Spinal cord (tissue), 10 donors: ENCODE results near the gene FBXO46. TPM values are rescaled to one million over a fixed set of nuclear protein-coding genes. Genes with fewer than 3 reads are reported as not detected.

Source experiments
- DNase-seq, 6 donors: peaks; one replicate each; pipeline versions ENCODE4 v3.0.0 to v3.0.0-alpha.2; 2013 to 2015; ENCODE audit warnings: low spot score in 6 of 6, low read depth in 4 of 6
- H3K27ac ChIP-seq: one replicate; pipeline ENCODE4 v1.5.1; 2013; ENCODE audit warnings: low read depth, low read length, control low read depth
- H3K27me3 ChIP-seq: one replicate; pipeline ENCODE4 v1.6.1; 2013; ENCODE audit warnings: low read length; ENCODE audit not compliant: control insufficient read depth, insufficient read depth
- H3K36me3 ChIP-seq: one replicate; pipeline ENCODE4 v1.6.1; 2013; ENCODE audit warnings: low read length; ENCODE audit not compliant: control insufficient read depth, insufficient read depth
- H3K4me1 ChIP-seq: one replicate; pipeline ENCODE4 v1.6.1; 2013; ENCODE audit warnings: low read length; ENCODE audit not compliant: control insufficient read depth, insufficient read depth
- H3K4me3 ChIP-seq: one replicate; pipeline ENCODE4 v1.5.1; 2013; ENCODE audit warnings: low read depth, low read length, control low read depth
- H3K9me3 ChIP-seq: one replicate; pipeline ENCODE4 v1.6.1; 2013; ENCODE audit warnings: low read length; ENCODE audit not compliant: control insufficient read depth, insufficient read depth
- WGBS: methylation state at CpG from one replicate; pipeline ENCODE4 v1.1.5; 2013; ENCODE audit warnings: missing lambda C conversion rate; ENCODE audit not compliant: insufficient coverage; 5-methylcytosine and 5-hydroxymethylcytosine counted together
- polyA plus RNA-seq, 2 donors: library from polyadenylated mRNA; unstranded; fragments of 120-200 nt; gene quantifications; one replicate each; pipeline ENCODE4 v1.2.1, GENCODE V29; 2013; ENCODE audit not compliant: insufficient read length in 2 of 2
- total RNA-seq, 2 donors: library from RNA; depleted of rRNA in 1 of 2; stranded (reverse); fragments of 120-200 nt in 1 of 2; fragments of >200 nt in 1 of 2; gene quantifications; one replicate each; pipeline versions ENCODE4 v1.2.3 to v1.2.4, GENCODE V29; 2013 to 2014
- donor health status: healthy.

Gene FBXO46
- total and polyA plus RNA-seq, 4 donors, result 3.5 to 13.6 (median 11.2) TPM

DNA sequence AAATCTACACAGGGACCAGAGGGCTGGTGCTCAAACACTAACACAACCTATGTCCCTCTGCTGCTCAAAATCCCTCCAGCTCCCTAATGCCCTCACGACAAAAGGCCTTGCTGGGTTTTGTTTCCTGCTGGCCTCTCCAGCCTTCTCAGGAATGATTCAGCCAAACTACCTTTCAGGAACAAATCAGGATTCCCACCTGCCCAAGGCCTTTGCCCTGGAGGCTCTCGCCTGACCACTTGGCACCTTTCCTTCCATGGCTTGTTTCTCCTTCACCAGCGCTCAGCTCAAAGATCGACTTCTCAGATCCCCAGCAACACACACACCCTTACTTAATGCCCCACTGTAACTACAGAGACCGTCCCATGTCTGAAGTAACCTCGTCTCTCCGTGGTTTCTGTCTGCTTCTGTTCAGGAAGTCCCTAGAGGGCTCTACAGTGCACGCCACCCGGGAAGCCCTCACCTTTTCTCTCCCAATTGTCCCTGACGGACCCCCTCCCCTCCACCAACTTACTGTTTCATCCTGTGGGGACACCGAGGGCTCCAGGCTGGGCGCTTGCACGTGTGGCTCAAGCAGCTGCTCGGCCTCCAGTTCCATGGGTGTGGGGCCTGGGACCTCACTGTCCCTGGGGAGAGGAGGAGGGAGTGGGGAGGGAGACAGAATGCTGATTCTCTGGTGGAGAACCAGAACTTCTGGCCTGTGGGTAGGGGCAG lies 41.6 kb upstream of the FBXO46 start:
- WGBS, result 81% methylated on average over 14 of the region's 14 CpGs
- H3K9me3 ChIP-seq, result no peaks in the 10 kb centered on the region
- H3K4me3 ChIP-seq, result no peak overlapping the region
- no peak overlapping the region for H3K27ac ChIP-seq
- H3K27me3 ChIP-seq, result peaks cover 11% of the 10 kb centered on the region
- DNase-seq, result peak in 1 of 6 donors; percentile 2
- H3K4me1 ChIP-seq, result peaks cover 36% of the 10 kb centered on the region
- peaks cover 53% of the 10 kb centered on the region for H3K36me3 ChIP-seq

DNA sequence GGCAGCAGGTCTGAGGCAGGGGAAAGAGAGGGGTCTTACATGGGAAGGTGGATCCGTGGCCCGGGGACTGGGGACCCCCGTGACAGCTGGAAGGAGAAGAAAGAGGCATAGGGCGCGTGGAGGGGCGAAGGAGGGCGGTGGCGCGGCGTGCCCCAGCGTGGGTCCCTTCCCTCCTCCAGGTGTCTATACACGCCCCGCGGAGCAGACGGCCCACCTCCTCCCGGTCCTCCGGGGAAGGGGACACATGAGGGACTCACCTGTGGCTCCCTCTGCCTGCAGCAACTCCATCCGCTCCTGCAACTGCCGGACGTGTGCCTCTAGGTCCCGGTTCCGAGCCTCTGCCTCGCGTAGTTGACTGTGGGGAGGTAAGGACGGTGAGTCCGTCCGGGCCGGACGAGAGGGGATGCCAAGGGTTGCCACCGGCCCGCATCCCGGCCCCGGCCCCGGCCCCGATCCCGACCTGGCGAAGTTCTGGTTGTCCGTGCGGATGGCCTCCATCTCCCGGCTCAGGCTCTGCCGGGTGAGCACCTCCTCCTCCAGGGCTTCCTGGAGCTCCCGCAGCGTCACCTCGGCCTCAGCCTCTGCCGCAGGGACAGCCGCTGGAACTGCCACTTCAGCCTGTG lies 40.7 kb upstream of the FBXO46 start:
- Histone ChIP-seq H3K27ac (peak overlapping the region; percentile 86), H3K4me1 (peaks cover 44% of the 10 kb centered on the region), H3K36me3 (peaks cover 49% of the 10 kb centered on the region), H3K27me3 (peaks cover 19% of the 10 kb centered on the region), H3K9me3 (no peaks in the 10 kb centered on the region), H3K4me3 (no peak overlapping the region)
- no peak for DNase-seq
- 83% methylated on average over 41 of the region's 46 CpGs for WGBS

DNA sequence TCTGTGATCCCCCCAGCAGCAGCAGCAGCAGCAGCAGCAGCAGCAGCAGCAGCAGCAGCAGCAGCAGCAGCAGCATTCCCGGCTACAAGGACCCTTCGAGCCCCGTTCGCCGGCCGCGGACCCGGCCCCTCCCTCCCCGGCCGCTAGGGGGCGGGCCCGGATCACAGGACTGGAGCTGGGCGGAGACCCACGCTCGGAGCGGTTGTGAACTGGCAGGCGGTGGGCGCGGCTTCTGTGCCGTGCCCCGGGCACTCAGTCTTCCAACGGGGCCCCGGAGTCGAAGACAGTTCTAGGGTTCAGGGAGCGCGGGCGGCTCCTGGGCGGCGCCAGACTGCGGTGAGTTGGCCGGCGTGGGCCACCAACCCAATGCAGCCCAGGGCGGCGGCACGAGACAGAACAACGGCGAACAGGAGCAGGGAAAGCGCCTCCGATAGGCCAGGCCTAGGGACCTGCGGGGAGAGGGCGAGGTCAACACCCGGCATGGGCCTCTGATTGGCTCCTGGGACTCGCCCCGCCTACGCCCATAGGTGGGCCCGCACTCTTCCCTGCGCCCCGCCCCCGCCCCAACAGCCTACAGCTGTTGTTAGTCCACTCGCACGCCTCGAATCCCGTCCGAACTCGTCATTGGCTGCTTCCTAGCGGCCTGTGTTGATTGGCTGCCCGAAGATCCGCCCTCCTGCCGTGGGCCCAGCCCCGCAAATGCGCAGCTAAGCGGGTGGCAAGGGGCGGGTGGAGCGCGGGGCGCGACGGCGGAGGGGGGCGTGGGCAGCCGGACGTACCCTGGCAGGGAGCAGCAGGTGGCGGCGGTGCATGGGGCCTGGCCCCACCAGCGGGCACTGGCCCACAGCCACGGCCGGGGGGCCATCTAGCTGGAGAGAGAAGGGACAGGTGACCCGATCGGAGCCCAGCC lies 39.8 kb upstream of the FBXO46 start:
- Histone ChIP-seq H3K4me3 (peak overlapping the region; percentile 75), H3K27me3 (peaks cover 27% of the 10 kb centered on the region), H3K27ac (peak overlapping the region; percentile 99), H3K9me3 (no peaks in the 10 kb centered on the region), H3K36me3 (peaks cover 56% of the 10 kb centered on the region), H3K4me1 (peaks cover 54% of the 10 kb centered on the region)
- peak; percentile 77 to 98 (median 88) for DNase-seq
- WGBS, result 2% methylated on average over 79 of the region's 79 CpGs

DNA sequence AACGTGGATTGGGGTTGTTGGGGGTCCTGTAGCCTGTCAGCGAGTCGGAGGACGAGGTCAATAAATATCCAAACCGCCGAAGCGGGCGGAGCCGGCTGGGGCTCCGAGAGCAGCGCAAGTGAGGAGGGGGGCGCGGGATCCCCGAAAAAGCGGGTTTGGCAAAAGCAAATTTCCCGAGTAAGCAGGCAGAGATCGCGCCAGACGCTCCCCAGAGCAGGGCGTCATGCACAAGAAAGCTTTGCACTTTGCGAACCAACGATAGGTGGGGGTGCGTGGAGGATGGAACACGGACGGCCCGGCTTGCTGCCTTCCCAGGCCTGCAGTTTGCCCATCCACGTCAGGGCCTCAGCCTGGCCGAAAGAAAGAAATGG lies 39.1 kb upstream of the FBXO46 start:
- peak in 2 of 6 donors; percentile 73 to 74 for DNase-seq
- H3K9me3 ChIP-seq, result no peaks in the 10 kb centered on the region
- H3K36me3 ChIP-seq, result peaks cover 56% of the 10 kb centered on the region
- under 1% methylated on average over 28 of the region's 28 CpGs for WGBS
- H3K27ac ChIP-seq, result peak overlapping the region; percentile 99
- peaks cover 61% of the 10 kb centered on the region for H3K4me1 ChIP-seq
- peak overlapping the region; percentile 75 for H3K4me3 ChIP-seq
- peaks cover 27% of the 10 kb centered on the region for H3K27me3 ChIP-seq

DNA sequence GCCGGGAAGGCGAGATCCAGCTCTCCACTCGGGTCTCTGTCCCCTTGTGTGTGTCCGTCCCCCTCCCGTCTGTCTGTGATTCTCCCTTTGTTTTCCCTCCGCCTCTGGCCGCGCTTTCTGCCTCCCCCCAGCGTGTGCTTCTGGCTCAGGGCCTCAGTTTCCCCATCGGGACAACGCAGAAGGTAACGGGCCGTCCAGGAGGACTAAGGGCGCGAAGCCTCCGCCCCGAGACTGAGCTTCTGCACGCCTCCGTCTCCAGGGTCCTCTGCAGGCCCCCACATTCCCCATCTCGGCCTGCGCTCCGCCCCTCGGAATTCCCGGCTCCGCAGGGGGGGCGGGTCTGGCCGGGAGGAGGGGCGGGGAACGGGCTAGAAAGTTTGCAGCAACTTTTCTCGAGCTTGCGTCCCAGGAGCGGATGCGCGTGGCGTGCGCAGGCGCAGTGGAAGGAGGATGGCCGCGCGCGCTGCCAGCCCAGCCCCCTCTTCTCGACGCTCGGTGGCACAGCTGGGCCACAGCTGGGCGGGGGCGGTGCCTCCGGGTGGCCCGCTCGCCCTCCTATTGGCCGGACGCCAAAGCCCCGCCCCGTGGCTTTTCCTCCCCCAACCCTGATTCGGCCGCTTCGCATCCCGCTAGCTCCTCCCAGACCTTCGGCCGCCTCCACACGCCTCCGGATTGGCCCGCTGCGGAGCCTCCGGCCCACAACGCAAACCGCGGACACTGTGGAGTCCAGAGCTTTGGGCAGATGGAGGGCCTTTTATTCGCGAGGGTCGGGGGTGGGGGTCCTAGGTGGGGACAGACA lies 38.5 kb upstream of the FBXO46 start, which contains the start of gene SIX5:
TSS of gene SIX5 (minus strand) at position 269 of the 799 bp plus-strand sequence. CDS start 408 bp downstream, outside the sequence.
- no peaks in the 10 kb centered on the region for H3K9me3 ChIP-seq
- peak within 1 kb of the TSS; percentile 99 for H3K27ac ChIP-seq
- peak; percentile 92 to 99 (median 96) for DNase-seq
- peaks cover 52% of the 10 kb centered on the region for H3K36me3 ChIP-seq
- peak within 1 kb of the TSS; percentile 75 for H3K4me3 ChIP-seq
- peaks cover 67% of the 10 kb centered on the region for H3K4me1 ChIP-seq
- WGBS, result under 1% methylated on average over 69 of the region's 70 CpGs
- peaks cover 27% of the 10 kb centered on the region for H3K27me3 ChIP-seq

DNA sequence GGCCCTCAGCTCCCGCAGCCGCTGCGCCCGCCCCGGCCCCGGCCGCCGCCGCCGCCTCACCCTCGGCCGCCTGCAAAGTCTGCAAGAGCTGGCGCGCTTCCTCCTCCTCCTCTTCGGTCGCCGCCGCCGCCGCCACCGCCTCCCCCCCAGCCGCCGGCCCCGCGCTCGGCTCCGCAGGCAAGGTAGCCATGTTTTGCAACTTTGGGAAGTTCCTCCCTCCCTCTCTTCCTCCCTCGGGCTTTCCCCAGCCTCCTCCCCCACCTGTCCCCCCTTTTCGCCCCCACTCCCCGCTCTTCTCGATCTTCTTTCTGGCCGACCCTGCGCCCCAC lies 37.9 kb upstream of the FBXO46 start:
- H3K9me3 ChIP-seq, result no peaks in the 10 kb centered on the region
- peaks cover 32% of the 10 kb centered on the region for H3K27me3 ChIP-seq
- H3K36me3 ChIP-seq, result peaks cover 47% of the 10 kb centered on the region
- peaks cover 72% of the 10 kb centered on the region for H3K4me1 ChIP-seq
- peak overlapping the region; percentile 98 for H3K27ac ChIP-seq
- DNase-seq, result no peak
- WGBS, result 0% methylated on average over 31 of the region's 33 CpGs
- H3K4me3 ChIP-seq, result peak overlapping the region; percentile 75

DNA sequence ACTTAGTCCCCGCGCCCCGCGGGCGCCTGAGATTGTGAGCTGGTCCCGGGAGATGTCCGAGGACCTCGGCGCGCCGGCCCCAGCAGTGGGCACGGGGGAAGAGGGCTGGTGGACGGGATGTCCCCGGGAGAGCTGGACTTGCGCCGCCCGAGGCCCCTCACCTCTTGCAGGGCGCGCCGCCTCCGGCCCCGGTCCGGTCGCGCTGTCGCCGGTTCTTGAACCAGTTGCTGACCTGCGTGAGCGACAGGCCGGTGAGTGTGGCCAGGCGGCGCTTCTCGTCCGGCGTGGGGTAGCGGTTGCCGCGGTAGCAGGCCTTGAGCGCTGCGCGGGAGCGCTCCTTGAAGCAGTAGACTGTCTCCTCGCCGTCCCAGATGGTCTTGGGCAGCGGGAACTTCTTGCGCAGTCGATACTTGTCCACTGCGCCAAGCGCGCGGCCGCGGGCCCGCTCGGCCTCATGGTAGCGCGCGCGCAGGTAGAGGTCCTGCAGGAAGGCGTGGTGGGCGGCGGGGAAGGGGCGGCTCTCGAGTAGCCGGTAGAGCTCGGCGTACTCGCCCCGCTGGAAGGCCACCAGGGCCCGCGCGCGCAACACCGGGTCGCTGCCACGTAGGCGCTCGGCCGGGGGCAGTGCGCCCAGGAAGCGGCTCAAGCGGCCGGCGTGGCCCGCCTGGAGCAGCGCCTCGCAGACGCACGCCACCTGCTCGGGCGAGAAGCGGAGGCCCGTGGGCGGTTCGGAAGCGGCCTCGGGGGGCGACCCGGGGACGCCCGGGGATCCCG lies 37.4 kb upstream of the FBXO46 start:
- Histone ChIP-seq H3K4me1 (peaks cover 76% of the 10 kb centered on the region), H3K27me3 (peaks cover 32% of the 10 kb centered on the region), H3K36me3 (peaks cover 43% of the 10 kb centered on the region), H3K27ac (peak overlapping the region; percentile 98), H3K9me3 (no peaks in the 10 kb centered on the region), H3K4me3 (peak overlapping the region; percentile 67)
- DNase-seq, result peak in 2 of 6 donors; percentile 57 to 79
- WGBS, result under 1% methylated on average over 102 of the region's 102 CpGs

DNA sequence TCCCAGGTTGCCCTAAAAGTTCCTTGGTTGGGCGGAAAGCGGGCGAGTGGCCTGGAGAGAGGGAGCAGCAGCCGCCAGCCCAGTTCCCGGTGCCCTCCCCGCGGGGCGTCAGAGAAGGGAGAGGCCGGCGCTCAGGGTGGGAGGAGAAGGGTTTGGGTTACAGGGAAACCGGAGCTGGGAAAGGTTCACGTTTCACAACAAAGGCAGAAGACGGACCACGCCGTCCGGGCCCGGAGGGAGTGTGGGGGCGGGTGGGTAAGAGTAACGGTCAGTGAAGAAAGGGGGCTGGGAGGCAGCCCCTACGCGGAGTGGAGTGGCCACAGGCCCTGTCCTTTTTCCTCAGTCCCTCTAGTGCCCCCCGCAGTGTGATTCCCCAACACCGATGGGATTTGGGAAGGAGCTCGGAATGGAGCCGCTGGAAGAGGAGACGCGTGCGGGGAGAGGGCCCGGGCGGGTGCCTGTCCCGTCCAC lies 36.7 kb upstream of the FBXO46 start:
- peaks cover 32% of the 10 kb centered on the region for H3K27me3 ChIP-seq
- peak overlapping the region; percentile 98 for H3K27ac ChIP-seq
- 4% methylated on average over 31 of the region's 31 CpGs for WGBS
- H3K4me3 ChIP-seq, result peak overlapping the region; percentile 67
- peak in 1 of 6 donors; percentile 65 for DNase-seq
- peaks cover 36% of the 10 kb centered on the region for H3K36me3 ChIP-seq
- no peaks in the 10 kb centered on the region for H3K9me3 ChIP-seq
- peaks cover 76% of the 10 kb centered on the region for H3K4me1 ChIP-seq
